HEK293 (cell line): ENCODE measurements around the gene SMC4.

Experiments
- CTCF ChIA-PET: fragments of 350-600 bp; formaldehyde crosslinking; extraction: SDS; loops from one replicate; lab custom pipeline; 2021; ENCODE audit warnings: antibody characterized with exemption; lab: Yijun Ruan, JAX
- POLR2A ChIA-PET: fragments of 300-600 bp; formaldehyde crosslinking; extraction: SDS; loops from one replicate; lab custom pipeline; 2020; ENCODE audit warnings: antibody characterized with exemption, inconsistent platforms; lab: Yijun Ruan, JAX
- H3K27ac ChIP-seq: fragments of 200-500 bp; sonication (Bioruptor generic); 2 replicates; pipeline ENCODE4 v1.5.1; 2014; ENCODE audit warnings: low read depth, low read length, control low read depth, inconsistent platforms; ENCODE audit errors: extremely low read depth
- H3K36me3 ChIP-seq, 2 experiments: fragments of 200-500 bp in 1 of 2; sonication (Bioruptor generic) in 1 of 2; 1 replicate in 1 of 2; 2 replicates in 1 of 2; pipeline ENCODE4 v1.5.1; 2014 to 2017; ENCODE audit warnings: inconsistent platforms in 2 of 2, low read length in 2 of 2; ENCODE audit not compliant: control insufficient read depth in 2 of 2, insufficient read depth in 1 of 2
- H3K4me1 ChIP-seq: fragments of 200-500 bp; sonication (Bioruptor generic); 2 replicates; pipeline ENCODE4 v1.5.1; 2014; ENCODE audit warnings: mild to moderate bottlenecking, low read length, inconsistent platforms; ENCODE audit not compliant: control insufficient read depth, insufficient read depth
- H3K4me3 ChIP-seq: 2 replicates; pipeline ENCODE4 v1.5.1; 2011; ENCODE audit warnings: low read depth, mild to moderate bottlenecking, control low read depth, low read length, moderate library complexity
- H3K9me3 ChIP-seq: fragments of 200-500 bp; sonication (Bioruptor generic); 2 replicates; pipeline ENCODE4 v1.5.1; 2014; ENCODE audit warnings: low read depth, low read length, inconsistent platforms; ENCODE audit not compliant: control insufficient read depth, insufficient read depth
- KLF9 ChIP-seq: fragments of 450-650 bp; formaldehyde crosslinking; IDR thresholded peaks from 2 replicates; pipeline ENCODE4 v1.5.1; 2016; ENCODE audit warnings: missing biosample characterization, missing genetic modification characterization, low read depth
- RBAK ChIP-seq: fragments of 450-650 bp; formaldehyde crosslinking; IDR thresholded peaks from 2 replicates; pipeline ENCODE4 v1.5.1; 2016; ENCODE audit warnings: missing biosample characterization, missing genetic modification characterization
- SP2 ChIP-seq: fragments of 450-650 bp; formaldehyde crosslinking; IDR thresholded peaks from 2 replicates; pipeline ENCODE4 v1.5.1; 2016; ENCODE audit warnings: missing biosample characterization, missing genetic modification characterization
- SP3 ChIP-seq: fragments of 450-650 bp; formaldehyde crosslinking; IDR thresholded peaks from 2 replicates; pipeline ENCODE4 v1.5.1; 2016; ENCODE audit warnings: missing biosample characterization, missing genetic modification characterization
- WT1 ChIP-seq: fragments of 450-650 bp; formaldehyde crosslinking; IDR thresholded peaks from 2 replicates; pipeline ENCODE4 v1.5.1; 2016; ENCODE audit warnings: missing biosample characterization, missing genetic modification characterization
- ZBTB11 ChIP-seq: fragments of 450-650 bp; formaldehyde crosslinking; conservative IDR thresholded peaks from 2 replicates; pipeline ENCODE4 v1.5.1; 2016; ENCODE audit warnings: low read depth, missing biosample characterization, missing genetic modification characterization
- ZNF148 ChIP-seq: fragments of 450-650 bp; formaldehyde crosslinking; IDR thresholded peaks from 2 replicates; pipeline ENCODE4 v1.5.0; 2017; ENCODE audit warnings: missing biosample characterization, missing genetic modification characterization, borderline replicate concordance
- ZNF239 ChIP-seq: fragments of 450-650 bp; formaldehyde crosslinking; IDR thresholded peaks from 2 replicates; pipeline ENCODE4 v1.5.1; 2016; ENCODE audit warnings: missing biosample characterization, missing genetic modification characterization
- ZNF350 ChIP-seq: fragments of 450-650 bp; formaldehyde crosslinking; IDR thresholded peaks from 2 replicates; pipeline ENCODE4 v1.5.0; 2017; ENCODE audit warnings: missing biosample characterization, mild to moderate bottlenecking, missing genetic modification characterization
- ZNF391 ChIP-seq: fragments of 450-650 bp; formaldehyde crosslinking; IDR thresholded peaks from 2 replicates; pipeline ENCODE4 v1.5.1; 2016; ENCODE audit warnings: low read depth, missing biosample characterization, missing genetic modification characterization, borderline replicate concordance
- ZNF423 ChIP-seq: fragments of 450-650 bp; formaldehyde crosslinking; IDR thresholded peaks from 2 replicates; pipeline ENCODE4 v1.5.1; 2016; ENCODE audit warnings: missing biosample characterization, missing genetic modification characterization
- ZNF513 ChIP-seq: fragments of 450-650 bp; IDR thresholded peaks from 2 replicates; pipeline ENCODE4 v1.5.1; 2018; ENCODE audit warnings: missing biosample characterization, missing genetic modification characterization
- ZNF580 ChIP-seq: fragments of 450-650 bp; formaldehyde crosslinking; IDR thresholded peaks from 2 replicates; pipeline ENCODE4 v1.5.1; 2016; ENCODE audit warnings: missing biosample characterization, missing genetic modification characterization
- ZNF645 ChIP-seq: fragments of 450-650 bp; formaldehyde crosslinking; IDR thresholded peaks from 2 replicates; pipeline ENCODE4; 2016; ENCODE audit warnings: missing biosample characterization, missing genetic modification characterization
- ZNF660 ChIP-seq: fragments of 450-650 bp; IDR thresholded peaks from 2 replicates; pipeline ENCODE4 v1.5.1; 2018; ENCODE audit warnings: missing biosample characterization, mild to moderate bottlenecking, missing genetic modification characterization
- ZNF677 ChIP-seq: fragments of 450-650 bp; IDR thresholded peaks from 2 replicates; pipeline ENCODE4 v1.5.0; 2018; ENCODE audit warnings: missing biosample characterization, mild to moderate bottlenecking, missing genetic modification characterization, moderate library complexity
- ZNF837 ChIP-seq: fragments of 450-650 bp; formaldehyde crosslinking; IDR thresholded peaks from 2 replicates; pipeline ENCODE4 v1.5.1; 2016; ENCODE audit warnings: missing biosample characterization, missing genetic modification characterization
- ZSCAN18 ChIP-seq: fragments of 450-650 bp; formaldehyde crosslinking; IDR thresholded peaks from 2 replicates; pipeline ENCODE4 v1.5.1; 2016; ENCODE audit warnings: missing biosample characterization, missing genetic modification characterization
- ZSCAN23 ChIP-seq: fragments of 450-650 bp; formaldehyde crosslinking; IDR thresholded peaks from 2 replicates; pipeline ENCODE4 v1.5.1; 2016; ENCODE audit warnings: missing biosample characterization, missing genetic modification characterization
- ZSCAN5A ChIP-seq: fragments of 450-650 bp; formaldehyde crosslinking; IDR thresholded peaks from 2 replicates; pipeline ENCODE4 v1.5.1; 2016; ENCODE audit warnings: missing biosample characterization, missing genetic modification characterization

Gene SMC4

GRCh38 chr3:160376681-160377080, 22.8 kb upstream of the SMC4 start (continued):
- TF ChIP-seq ZSCAN23 (tag by site-specific recombination) (no peak), ZNF580 (tag by site-specific recombination) (no peak), ZSCAN18 (tag by site-specific recombination) (no peak), WT1 (tag by site-specific recombination) (no peak), KLF9 (tag by site-specific recombination) (no peak)

- Histone ChIP-seq H3K36me3 (peaks cover 0 to 35% of the 10 kb centered on the region in 2 experiments; a peak in 1 of 3 replicates), H3K27ac (no peak overlapping the region)
- POLR2A ChIA-PET: no interaction called here
- TF ChIP-seq SP3 (tag by site-specific recombination): no peak
- no peak for TF ChIP-seq ZNF513 (tag by site-specific recombination)
- no peak for TF ChIP-seq ZNF239 (tag by site-specific recombination)
- TF ChIP-seq ZNF660 (tag by site-specific recombination): no peak
- TF ChIP-seq ZNF837 (tag by site-specific recombination): no peak
- no peak for TF ChIP-seq ZNF148 (tag by site-specific recombination)
- no peak for TF ChIP-seq RBAK (tag by site-specific recombination)
- TF ChIP-seq SP2 (tag by site-specific recombination): no peak
- TF ChIP-seq ZNF350 (tag by site-specific recombination): no peak
- TF ChIP-seq ZBTB11 (tag by site-specific recombination): no peak
- TF ChIP-seq ZNF423 (tag by site-specific recombination): no peak
- TF ChIP-seq ZNF391: no peak
- TF ChIP-seq ZSCAN5A (tag by site-specific recombination): no peak
- TF ChIP-seq ZNF645 (tag by site-specific recombination): no peak
- no peak for TF ChIP-seq ZNF677 (tag by site-specific recombination)
- TF ChIP-seq, all 188 proteins: peak for 0
- Histone ChIP-seq H3K9me3 (no peaks in the 10 kb centered on the region), H3K4me1 (no peaks in the 10 kb centered on the region; the same call in 1 of the 2 replicates), H3K4me3 (no peak overlapping the region)
- CTCF ChIA-PET: no interaction called here
These were observed 20.9 kb upstream of the SMC4 start for GRCh38 chr3:160378331-160379109.
